OCI-LY7 (cell line): ENCODE measurements around the gene DDA1. TPM values are rescaled to one million over a fixed set of nuclear protein-coding genes. Genes with fewer than 3 reads are reported as not detected.

Source experiments
- BruUV-seq: library from RNA; stranded (reverse); fragments of 400-500 nt; replicated peaks from 2 replicates; lab custom pipeline; 2021; lab: Mats Ljungman, UMichigan
- CTCF ChIA-PET: fragments of 300-600 bp; sonication (Branson Sonifier 250); formaldehyde crosslinking; loops from one replicate; lab custom pipeline; 2022; ENCODE audit warnings: antibody characterized with exemption; ENCODE audit not compliant: unreplicated experiment; lab: Charles Lee
- POLR2A ChIA-PET: fragments of 300-600 bp; sonication (Branson Sonifier 250); formaldehyde crosslinking; loops from one replicate; lab custom pipeline; 2022; ENCODE audit warnings: antibody characterized with exemption; lab: Charles Lee
- DNase-seq: peaks from one replicate; pipeline ENCODE4 v3.0.0-alpha.2; 2015; ENCODE audit warnings: low spot score
- H2AFZ ChIP-seq: fragments of 200-600 bp; sonication (generic), shearing (Covaris generic); 2 replicates; pipeline ENCODE4 v1.6.1; 2014; ENCODE audit warnings: mild to moderate bottlenecking, antibody characterized with exemption, low read length, moderate library complexity
- H3K27ac ChIP-seq: fragments of 200-600 bp; sonication (generic); 2 replicates; pipeline ENCODE4 v1.5.1; 2014; ENCODE audit warnings: mixed run types, low read depth, mild to moderate bottlenecking, moderate library complexity, low read length, inconsistent platforms; ENCODE audit not compliant: poor library complexity, severe bottlenecking
- H3K36me3 ChIP-seq: fragments of 200-600 bp; sonication (generic); 2 replicates; pipeline ENCODE4 v1.6.1; 2014; ENCODE audit warnings: mild to moderate bottlenecking, antibody characterized with exemption, low read length, moderate library complexity, mixed read lengths; ENCODE audit not compliant: insufficient read depth
- H3K4me1 ChIP-seq: fragments of 200-600 bp; sonication (generic); 2 replicates; pipeline ENCODE4 v1.5.1; 2014; ENCODE audit warnings: mild to moderate bottlenecking, low read length; ENCODE audit not compliant: insufficient read depth, poor library complexity, severe bottlenecking
- H3K4me2 ChIP-seq: fragments of 200-600 bp; sonication (generic); 2 replicates; pipeline ENCODE4 v1.6.1; 2014; ENCODE audit warnings: mild to moderate bottlenecking, low read length
- H3K4me3 ChIP-seq: fragments of 200-600 bp; sonication (generic); 2 replicates; pipeline ENCODE4 v1.5.1; 2014; ENCODE audit warnings: mild to moderate bottlenecking, low read depth, low read length; ENCODE audit not compliant: poor library complexity, severe bottlenecking
- H3K79me2 ChIP-seq: fragments of 200-600 bp; sonication (generic); 2 replicates; pipeline ENCODE4 v1.6.1; 2016; ENCODE audit warnings: low read depth, mild to moderate bottlenecking, low read length, moderate library complexity, mixed read lengths; ENCODE audit not compliant: insufficient read depth
- H3K9me2 ChIP-seq: fragments of 200-600 bp; sonication (generic); 2 replicates; pipeline ENCODE4 v1.6.1; 2016; ENCODE audit warnings: mild to moderate bottlenecking, low read length, mixed read lengths; ENCODE audit not compliant: insufficient read depth
- H3K9me3 ChIP-seq: fragments of 200-600 bp; sonication (generic); 2 replicates; pipeline ENCODE4 v1.6.1; 2014; ENCODE audit warnings: mild to moderate bottlenecking, mixed run types, low read length, mixed read lengths
- H4K20me1 ChIP-seq: fragments of 200-600 bp; sonication (generic); 2 replicates; pipeline ENCODE4 v1.6.1; 2014; ENCODE audit warnings: mild to moderate bottlenecking, antibody characterized with exemption, low read length, moderate library complexity, mixed read lengths; ENCODE audit not compliant: insufficient read depth
- CTCF ChIP-seq: fragments of 200-600 bp; sonication (generic); conservative IDR thresholded peaks from 2 replicates; pipeline ENCODE4 v1.5.1; 2014; ENCODE audit warnings: mild to moderate bottlenecking, antibody characterized with exemption, low read length, moderate library complexity, mixed read lengths
- EZH2phosphoT487 ChIP-seq: fragments of 200-600 bp; sonication (generic); IDR thresholded peaks from 2 replicates; pipeline ENCODE4 v1.6.1; 2018; ENCODE audit warnings: low read depth, borderline replicate concordance, mild to moderate bottlenecking, mixed run types, antibody characterized with exemption, low read length, moderate library complexity, mixed read lengths
- intact Hi-C: fragments of 100-400 bp; cut with micrococcal nuclease; formaldehyde crosslinking; loops from one replicate; pipeline ENCODE4 v1.10.0; 2022; ENCODE audit not compliant: unreplicated experiment
- total RNA-seq, 2 experiments: library from RNA; depleted of rRNA in 1 of 2; stranded (reverse); fragments of >200 nt in 1 of 2; shearing (Covaris generic) in 1 of 2; gene quantifications; 2 replicates each; pipeline ENCODE4 v1.2.3, GENCODE V29; 2014 to 2022

DDA1 gene
- total RNA-seq, 2 experiments from 2014 or later = 36.6 to 48.8 TPM

GRCh38 chr19:17303940-17304267 lies 5.5 kb upstream of the DDA1 start:
- Histone ChIP-seq H2AFZ (peak overlapping the region; percentile 29; the same call in 1 of the 2 replicates), H3K36me3 (peaks cover 7% of the 10 kb centered on the region), H3K27ac (peak overlapping the region; percentile 90), H4K20me1 (no peaks in the 10 kb centered on the region), H3K4me3 (peak overlapping the region; percentile 74), H3K79me2 (peaks cover 8% of the 10 kb centered on the region), H3K9me2 (no peaks in the 10 kb centered on the region), H3K4me1 (peaks cover 40% of the 10 kb centered on the region), H3K9me3 (no peaks in the 10 kb centered on the region), H3K4me2 (peak overlapping the region; percentile 95)
- CTCF ChIA-PET = interaction anchor here (1.4 kb wide), 1 partner anchor 10 kb away, joined by 3 read pairs; no protein-coding TSS in a partner anchor
- TF ChIP-seq CTCF = no peak
- TF ChIP-seq EZH2phosphoT487 = no peak
- intact Hi-C loops = no loop called here
- DNase-seq = no peak
- POLR2A ChIA-PET = no interaction called here
- BruUV-seq = no TSS peak

GRCh38 chr19:17304386-17305215 lies 4.8 kb upstream of the DDA1 start:
- Histone ChIP-seq H3K4me1 (peaks cover 43% of the 10 kb centered on the region), H4K20me1 (no peaks in the 10 kb centered on the region), H3K36me3 (0 out of 2 replicates have a peak, but pooled peaks cover 5% of the 10 kb centered on the region), H3K4me3 (peak overlapping the region; percentile 19), H2AFZ (peak overlapping the region; percentile 4; the same call in 1 of the 2 replicates), H3K79me2 (peaks cover 10% of the 10 kb centered on the region), H3K9me3 (no peaks in the 10 kb centered on the region), H3K9me2 (no peaks in the 10 kb centered on the region), H3K4me2 (peak overlapping the region; percentile 54), H3K27ac (peak overlapping the region; percentile 90)
- no peak for TF ChIP-seq EZH2phosphoT487
- TF ChIP-seq CTCF = no peak
- DNase-seq = no peak
- ChIA-PET POLR2A (interaction anchor here (0.8 to 1.1 kb wide), 3 partner anchors 28 to 101 kb away, joined by 4 to 8 read pairs (median 6); partner anchors contain the start of gene BST2), CTCF (interaction anchor here (0.6 to 1.2 kb wide), 5 partner anchors 10 to 225 kb away, joined by 3 to 4 read pairs (median 3); partner anchors contain the start of gene USHBP1)
- no TSS peak for BruUV-seq
- intact Hi-C loops = loop anchor here (1.0 to 5.0 kb wide), 2 partner anchors 12 to 448 kb away; partner anchors contain the start of gene FCHO1
